NCI-H345 (cell line): Measurements from ENCODE around the gene COMMD9.

Experiments
- DNase-seq: peaks from one replicate; lab custom pipeline; 2025; lab: John Stamatoyannopoulos, UW

COMMD9 gene

DNA sequence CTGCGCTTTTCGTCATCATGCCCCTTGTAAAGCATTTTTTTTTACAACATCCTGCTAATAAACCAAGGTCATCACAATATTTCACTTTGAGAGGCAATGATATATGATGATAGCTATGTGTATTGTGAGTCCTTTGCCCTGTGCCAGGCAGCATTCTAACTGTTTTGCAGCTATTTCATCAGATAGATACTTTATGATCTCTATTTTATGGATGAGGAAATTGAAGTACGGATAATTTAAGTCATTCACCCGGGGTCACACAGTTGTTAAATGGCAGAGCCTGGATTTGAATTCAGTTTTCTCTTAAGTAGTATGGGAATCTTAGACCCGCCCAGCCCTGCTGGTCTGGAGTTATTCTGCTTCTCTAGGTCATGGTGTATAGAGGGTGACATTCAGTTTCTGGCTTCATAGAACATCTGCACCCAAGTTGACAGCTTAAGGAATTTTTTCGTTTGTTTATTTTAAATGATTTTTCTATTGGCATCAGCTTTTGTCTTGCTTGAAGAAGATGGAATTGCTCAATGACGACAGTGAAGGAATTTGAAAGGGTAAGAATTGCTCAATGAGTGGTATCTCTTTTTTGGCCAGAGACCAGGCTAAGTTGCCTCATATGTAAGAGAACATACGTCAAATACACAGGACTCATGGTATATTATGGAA is 7.8 kb upstream of the COMMD9 start:
- DNase-seq, result no peak

DNA sequence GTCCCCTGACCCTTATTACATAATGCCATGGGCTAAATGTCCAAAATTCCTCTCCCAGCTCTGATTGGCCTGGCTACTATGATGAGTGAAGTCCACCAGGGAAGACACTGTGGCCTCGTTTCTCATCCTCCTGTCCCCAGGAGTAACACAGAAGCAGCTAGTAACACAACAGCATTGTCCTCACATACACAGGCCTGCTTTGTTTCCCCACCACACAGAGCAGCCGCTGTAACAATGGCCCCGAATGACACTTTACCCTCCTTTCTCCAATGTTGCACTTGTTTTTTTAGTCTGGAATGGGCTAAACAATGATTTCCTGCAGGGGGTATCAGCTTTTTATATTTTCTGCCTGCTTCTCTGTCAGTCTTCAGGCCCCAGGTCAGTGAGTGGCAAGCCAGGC is 6.7 kb upstream of the COMMD9 start, which contains the start of gene PRR5L:
TSS of gene PRR5L (plus strand) at position 363 of the 400 bp plus-strand sequence. CDS start 104,834 bp downstream, outside the sequence.
- DNase-seq, result no peak

DNA sequence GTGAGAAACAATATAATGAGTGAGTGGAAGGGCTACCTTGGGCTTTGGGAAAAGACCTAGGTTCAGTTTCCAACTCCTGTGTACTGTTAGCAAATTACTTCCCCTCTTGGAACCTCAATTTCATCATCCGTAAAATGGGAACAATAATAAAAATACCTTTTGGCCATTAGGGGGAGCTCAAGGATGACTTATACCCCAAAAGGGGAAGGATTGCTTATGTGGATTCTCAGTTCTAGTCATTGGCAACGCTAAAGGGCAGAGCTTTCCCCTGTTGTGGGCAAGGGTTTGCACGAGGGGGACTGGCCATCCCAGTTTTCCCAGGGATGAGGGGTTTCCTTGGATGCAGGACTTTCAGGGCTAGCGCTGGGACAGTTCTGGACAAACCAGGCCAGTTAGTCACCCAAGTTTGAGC is 3.1 kb upstream of the COMMD9 start:
- peak; percentile 17 for DNase-seq

GRCh38 chr11:36288442-36289225 is 590 bp downstream of the COMMD9 start:
- DNase-seq, result no peak

DNA sequence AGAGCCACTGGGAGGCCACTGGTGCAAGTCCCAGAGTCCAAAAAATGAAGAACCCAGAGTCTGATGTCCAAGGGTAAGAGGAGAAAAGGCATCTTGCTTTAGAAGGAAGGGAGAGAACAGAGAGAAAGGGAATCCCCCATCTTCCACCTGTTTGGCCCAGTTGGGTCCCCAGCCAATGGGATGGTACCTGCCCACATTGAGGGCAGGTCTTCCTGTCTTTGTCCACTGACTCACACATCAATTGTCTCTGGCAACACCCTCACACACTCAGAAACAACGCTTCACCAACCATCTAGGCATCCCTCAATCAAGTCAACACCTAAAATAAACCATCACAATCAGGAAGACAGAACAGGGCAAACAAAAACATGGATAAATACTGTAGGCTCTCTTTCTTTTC is 6.3 kb downstream of the COMMD9 start:
- no peak for DNase-seq

- no peak for DNase-seq
Measured at GRCh38 chr11:36281850-36282249, 7.4 kb downstream of the COMMD9 start.

DNA sequence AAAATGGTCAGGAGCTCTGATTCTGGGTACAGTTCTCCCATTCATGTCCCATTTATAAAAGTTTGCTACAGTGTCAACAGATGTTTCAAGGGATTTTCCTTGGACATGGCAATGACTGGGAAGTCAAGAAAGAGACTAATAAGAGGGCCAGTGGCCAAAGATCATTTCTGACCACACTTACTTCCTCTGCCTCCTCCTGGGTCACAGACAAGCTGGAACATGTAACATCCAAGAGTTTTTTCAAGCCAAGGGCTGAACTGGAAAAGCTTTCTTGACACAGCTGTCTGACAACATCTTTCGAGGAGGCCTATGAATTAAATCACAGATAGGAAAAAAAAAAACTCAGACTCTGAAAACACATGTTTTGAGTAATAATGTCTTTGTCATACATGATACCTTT is 8.7 kb downstream of the COMMD9 start:
- DNase-seq, result no peak

DNA sequence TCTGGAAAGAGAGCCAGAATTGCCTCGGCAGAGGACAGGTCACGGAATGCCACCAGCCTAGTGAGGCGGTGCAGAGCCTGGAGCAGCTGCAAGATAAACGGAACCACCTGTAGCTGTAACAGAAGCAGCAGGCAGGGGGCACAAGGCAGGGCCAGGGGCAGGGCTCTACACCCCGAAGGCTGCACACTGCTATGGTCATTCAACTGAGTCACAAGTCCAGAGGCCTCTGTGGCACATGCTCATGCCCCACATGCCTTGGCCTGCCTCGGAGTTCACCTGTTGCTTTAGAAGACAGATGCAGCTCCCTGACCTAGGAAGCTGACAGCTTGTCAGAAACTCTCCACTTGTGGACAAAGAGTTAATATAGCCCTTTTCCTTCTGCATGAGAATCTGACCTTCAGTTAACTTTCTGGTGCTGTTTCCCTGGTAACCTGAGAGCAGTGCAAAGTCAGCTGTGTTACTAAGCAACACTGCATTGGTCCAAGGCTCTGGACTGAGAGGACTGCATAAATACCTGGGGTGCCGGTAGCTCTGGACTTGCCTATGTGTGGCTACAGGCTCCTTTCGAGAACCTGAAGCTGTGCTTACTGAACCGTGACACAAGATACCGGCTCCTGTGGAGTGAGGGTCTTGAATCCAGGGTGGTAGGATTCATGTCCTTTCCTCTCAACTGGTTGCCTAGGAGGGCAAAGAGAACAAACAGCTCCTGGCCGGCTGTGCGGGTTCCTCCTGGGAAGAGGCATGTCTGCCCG is 10.5 kb downstream of the COMMD9 start:
- no peak for DNase-seq

GRCh38 chr11:36274414-36274813 is 14.8 kb downstream of the COMMD9 start:
- no peak for DNase-seq

- peak; percentile 80 for DNase-seq
Measured at GRCh38 chr11:36273110-36273509, 16.1 kb downstream of the COMMD9 start.

DNA sequence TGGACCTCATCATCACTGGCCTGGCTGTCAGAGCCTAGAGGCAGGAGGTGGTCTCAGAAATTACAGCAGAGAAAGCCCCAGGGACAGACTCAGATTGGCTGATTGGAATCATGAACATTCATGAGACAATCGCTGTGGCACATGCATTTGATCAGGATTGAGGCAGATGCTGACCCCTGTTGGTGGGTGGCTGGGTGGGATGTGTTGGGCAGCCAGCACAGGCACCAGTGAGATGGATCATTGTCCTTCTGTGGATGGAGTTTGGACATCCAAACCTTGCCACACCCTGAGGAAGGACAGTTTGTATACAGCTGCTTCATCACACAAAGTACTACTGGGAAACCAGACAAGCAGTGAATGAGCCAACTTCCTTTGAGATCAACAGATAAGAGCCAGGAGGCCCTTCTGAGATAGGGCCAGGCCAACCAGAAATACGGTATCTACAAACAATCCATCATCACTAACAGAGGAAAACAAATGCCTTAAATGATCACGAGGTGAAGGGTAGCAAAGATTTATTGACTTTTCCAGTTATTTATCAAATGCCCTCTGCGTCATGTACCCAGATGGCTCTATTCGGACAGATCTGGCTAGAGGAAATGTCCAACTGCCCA is 17.3 kb downstream of the COMMD9 start:
- DNase-seq, result no peak

DNA sequence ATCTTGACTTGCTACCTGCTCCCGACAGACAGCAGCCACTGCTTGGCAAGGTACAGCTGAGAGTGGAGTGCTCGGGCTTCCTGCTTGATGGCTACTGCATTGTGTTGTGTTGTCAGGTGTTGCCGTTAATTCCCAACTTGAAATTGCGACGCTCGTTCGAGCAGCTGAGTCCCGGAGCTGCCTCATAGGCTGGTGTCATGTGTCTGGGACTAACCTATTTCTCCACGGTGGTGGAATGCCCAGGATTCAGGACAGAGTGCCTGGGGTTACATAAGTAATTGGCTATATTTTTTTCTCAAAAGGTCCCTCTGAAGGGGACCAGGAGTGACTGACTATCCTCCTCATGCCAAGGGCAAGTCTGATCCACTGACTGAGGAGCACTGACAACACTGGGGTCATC is 18.5 kb downstream of the COMMD9 start:
- no peak for DNase-seq

DNA sequence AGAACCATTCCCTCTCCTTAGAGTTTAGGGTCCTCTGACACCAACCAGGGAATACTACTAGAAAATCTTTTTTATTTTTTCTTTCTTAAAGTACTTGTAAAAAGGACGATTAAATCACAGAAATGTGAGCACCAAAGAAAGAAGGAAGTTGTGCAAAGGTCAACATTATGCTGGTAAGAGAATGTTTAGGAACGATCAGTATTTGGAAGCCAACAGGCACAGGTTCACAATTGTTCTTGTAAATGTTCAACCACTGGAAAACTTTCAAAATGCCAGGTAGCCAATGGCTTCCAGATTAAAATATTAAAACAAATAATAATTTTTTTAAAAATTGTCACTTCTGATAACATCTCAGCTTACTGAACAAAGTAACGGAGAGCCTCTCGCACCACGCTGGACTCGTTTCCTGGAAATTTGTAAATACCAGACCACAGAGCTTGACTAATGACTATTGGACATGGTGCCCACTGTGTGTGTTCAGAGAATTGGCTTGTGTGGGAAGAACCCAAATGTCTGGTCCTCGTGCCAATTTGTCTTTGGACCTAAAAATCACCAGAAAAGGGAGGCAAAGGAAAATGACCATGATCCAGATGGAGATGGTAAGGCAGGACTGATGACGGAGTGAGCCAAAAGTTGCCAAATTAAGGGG is 20.8 kb downstream of the COMMD9 start:
- no peak for DNase-seq

DNA sequence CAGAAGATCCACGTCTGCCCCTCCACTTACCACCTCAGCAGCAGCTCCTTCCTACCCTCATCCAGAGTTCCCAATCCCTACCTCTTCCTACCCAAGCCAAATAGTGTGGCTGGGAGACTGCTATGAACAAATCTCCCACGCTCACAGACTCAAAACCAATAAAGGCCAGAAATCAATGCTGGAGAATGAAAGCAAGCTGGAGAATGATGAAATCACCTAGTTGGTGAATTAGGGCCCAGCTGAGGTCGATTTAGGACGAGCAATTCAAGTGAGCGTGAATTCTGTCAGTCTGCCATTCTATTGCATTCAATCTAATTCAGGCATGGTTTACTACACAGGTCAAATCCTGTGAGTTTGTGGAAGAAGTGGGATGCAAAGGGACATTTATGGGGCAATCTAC is 22.5 kb downstream of the COMMD9 start:
- DNase-seq, result no peak

- peak; percentile 56 for DNase-seq
Measured at GRCh38 chr11:36265793-36266628, 23.2 kb downstream of the COMMD9 start.

DNA sequence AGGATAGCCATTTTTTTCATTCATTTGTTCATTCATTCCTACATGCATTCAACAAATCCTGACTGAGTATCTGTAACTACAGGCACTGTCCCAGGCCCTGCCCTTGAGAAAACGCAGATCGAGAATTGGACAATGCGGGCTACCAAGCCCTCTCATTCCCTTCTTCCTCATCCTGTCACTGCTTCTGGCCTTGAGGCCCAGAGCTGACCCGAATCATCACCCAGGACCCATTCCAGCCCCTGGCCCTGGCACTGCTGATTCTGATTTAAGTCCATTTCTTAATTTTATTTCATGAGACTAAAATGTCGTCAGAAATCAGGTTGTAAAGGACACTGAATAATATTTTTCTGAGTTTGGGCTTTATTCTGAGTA is 24.3 kb downstream of the COMMD9 start:
- no peak for DNase-seq

GRCh38 chr11:36264011-36264972 is 24.9 kb downstream of the COMMD9 start:
- DNase-seq, result no peak

DNA sequence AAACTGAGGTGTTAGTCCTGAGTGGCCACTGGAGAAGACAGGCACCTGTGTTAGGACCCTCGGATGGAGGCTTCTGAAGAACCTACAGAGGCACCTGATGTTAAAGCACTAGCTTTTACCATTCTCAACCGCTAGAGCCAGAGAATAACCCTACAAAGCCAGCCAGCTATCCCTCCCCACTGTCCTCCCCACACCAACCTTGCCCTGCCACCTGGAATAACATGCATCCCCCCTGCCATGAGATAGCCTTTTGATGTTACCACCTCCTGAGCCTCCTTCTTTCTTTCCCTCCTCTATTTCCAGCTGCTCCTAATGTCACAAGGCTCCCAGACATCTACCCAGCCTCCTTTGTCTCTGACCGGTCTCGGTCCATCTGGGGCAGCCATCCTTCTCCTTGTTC is 28.1 kb downstream of the COMMD9 start:
- DNase-seq, result no peak

DNA sequence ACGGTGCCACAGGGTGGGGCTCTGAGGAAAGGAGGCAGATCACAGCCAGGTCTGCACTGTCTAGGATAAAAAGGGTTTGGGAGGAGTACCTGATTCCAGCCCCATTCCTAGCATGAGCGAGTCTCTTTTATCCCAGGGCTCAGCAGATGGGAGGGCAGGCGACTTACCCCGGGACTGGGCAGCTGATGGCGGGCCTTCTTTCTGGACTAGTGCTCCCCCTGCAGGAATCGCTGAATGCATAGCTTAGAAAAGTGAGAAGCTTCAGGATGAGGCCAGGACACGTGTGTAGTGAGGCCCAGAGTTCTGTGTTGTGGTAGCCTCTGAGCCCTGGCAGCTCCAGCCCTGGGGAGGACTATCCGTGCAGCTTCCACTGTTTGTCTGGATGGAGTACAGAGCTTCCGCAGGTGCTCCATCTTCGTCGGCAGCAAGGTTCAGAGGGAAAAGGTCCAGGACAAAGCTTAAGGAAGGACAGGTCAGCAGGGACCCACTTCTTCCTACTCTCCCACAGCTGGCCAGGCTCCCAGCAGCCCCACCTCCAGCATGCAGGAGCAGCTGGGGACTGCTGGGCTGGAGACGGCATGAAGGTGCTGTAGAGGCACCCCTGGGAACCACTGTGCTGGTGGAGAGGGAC is 30.4 kb downstream of the COMMD9 start:
- peak; percentile 41 for DNase-seq
